NCI-H2029 treated with DMSO at 0.1 percent for 48 hours (cell line): ENCODE data around the gene EGR2.

Experiments
- DNase-seq: peaks from one replicate; lab custom pipeline; 2025; lab: John Stamatoyannopoulos, UW

Gene EGR2

GRCh38 chr10:62816331-62817120, at the start of gene EGR2:
Gene EGR2 (minus strand): TSS chr10:62816366. CDS start chr10:62816029, 337 bp downstream.
- peak; percentile 15 for DNase-seq

DNA sequence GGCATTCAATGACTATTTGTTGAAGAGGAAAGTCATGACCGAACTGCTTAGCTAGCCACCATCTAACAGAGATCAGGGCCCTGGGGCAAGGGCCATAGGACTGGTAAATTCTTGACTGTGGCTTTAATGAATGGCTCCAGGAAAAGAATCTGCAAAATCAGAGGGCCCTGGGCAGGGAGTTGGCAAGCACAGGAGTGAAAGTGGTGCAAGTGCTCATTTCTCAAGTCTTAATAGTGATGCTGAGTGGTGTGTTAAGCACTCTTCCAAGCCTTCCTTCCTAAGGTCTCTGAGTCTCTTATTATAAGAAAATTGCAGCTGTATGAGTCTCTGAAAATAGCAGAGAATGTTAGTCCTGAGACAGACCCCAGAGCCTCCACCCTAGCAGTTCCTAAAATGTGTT, 46.3 kb upstream of the EGR2 start:
- no peak for DNase-seq

- DNase-seq, result no peak
Observed at GRCh38 chr10:62861507-62861906, 45.3 kb upstream of the EGR2 start.

- DNase-seq, result no peak
Observed at GRCh38 chr10:62860946-62861345, 44.8 kb upstream of the EGR2 start.

GRCh38 chr10:62858364-62858763, 42.2 kb upstream of the EGR2 start:
- no peak for DNase-seq

- DNase-seq, result no peak
Observed at GRCh38 chr10:62856021-62856420, 39.9 kb upstream of the EGR2 start.

DNA sequence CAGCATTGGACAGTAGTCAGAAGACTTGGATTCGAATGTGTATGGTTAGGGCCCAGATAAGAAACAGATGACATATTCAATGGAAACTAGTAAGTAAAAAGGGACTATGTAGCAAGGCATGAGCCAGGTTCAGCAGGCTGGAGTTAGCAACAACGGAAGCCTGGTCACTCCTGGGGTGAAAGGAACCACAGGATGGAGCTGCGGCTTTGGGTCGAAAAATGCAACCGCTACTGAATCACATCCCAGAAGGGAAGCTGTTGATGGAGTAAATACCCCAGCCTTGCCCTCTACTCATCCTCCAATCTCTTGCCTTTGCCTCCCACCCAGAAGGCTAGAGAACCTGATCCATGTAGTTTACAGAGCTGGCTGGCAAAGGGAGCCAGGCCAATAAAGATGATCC, 37.5 kb upstream of the EGR2 start:
- no peak for DNase-seq

GRCh38 chr10:62852961-62853702, 37.0 kb upstream of the EGR2 start:
- no peak for DNase-seq

DNA sequence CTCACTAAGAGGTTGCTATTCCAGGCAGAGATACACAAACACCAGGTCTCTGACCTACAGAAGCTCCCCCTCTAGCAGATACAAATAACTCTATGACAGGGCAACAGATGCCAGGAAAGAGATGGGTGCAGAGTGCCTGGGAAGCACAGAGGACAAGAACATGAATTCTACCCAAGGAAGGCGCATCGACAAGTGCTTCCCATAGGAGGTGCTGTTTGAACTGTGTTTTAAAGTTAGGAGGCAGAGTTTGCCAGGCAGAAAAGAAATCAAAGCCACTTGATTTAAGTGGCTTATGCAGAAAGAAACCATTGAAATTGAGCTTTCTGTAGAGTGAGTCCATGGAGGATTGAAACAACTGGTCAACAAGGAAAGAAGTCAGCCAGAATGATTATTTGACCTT, 35.3 kb upstream of the EGR2 start:
- DNase-seq, result no peak

DNA sequence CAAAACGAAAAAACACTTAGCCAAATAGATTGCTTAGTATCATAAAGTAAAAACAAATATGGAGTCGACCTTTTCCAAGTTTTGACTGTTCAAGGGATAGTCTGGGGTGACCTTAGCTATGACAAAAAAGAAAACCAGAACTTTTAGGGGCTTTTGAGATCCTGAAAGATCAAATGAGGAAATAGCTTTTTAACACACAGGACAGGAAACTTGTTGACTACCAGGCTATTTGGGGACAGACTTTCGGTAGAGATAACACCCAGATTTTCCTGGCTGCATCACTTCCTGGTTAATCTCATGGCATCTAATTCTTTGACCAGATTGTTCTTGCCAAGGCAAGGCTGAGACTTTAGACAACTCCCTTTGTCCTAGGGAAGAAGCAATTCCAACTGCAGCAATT, 34.5 kb upstream of the EGR2 start:
- DNase-seq, result no peak

GRCh38 chr10:62847433-62847832, 31.3 kb upstream of the EGR2 start:
- DNase-seq, result no peak

DNA sequence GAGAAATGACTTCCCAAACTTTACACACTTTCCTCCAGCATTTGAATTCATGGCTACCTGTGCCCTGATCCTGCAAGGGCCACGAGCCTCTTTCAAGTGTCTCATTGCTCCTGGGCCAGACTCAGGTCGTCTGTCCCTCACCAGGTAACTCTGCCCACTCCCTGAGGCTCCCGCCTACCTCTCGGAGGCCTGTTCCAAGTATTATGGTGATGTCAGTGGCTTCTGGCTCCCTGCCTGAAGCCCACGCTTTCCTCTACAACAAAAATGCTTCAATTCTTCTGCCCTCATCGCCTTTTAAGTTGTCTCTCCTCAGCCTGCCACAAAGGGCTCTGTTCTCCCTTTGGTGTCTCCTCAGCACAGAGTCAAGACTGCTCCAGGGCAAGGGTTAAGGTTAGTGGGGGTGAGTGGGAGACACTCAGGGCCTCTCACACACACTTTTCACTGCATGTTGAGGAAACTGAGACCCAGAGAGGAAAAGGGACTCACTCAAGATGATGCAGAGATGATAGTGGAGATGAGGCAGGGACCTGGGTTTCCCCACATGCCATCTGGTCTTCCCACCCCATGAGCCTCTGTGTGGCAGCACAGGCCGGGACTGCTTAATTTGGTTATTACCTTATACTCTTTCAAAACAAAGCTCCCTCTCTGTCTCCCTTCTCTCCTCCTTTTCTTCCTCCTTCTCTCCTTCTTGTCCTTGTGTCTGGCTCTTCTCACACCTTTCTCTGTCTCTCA, 28.3 kb upstream of the EGR2 start:
- no peak for DNase-seq

DNA sequence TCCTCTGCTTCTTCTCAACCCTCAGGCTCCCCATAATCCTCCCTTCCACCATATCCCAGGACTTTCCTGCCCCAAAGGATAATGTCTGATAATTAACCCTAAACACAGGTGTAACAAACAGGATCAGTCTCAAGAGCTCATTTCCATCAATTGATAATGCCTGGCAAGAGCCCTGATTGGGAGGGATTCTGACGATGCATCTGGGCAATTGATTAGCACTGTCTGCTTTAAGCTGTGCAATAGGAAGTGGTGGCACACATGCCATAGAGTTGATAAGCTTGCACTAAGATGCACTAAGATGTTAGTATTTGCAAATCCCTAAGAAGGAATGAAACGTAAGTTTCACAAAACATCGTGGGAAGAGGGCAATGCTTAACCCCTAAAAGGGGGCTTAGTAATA, 27.4 kb upstream of the EGR2 start:
- no peak for DNase-seq

DNA sequence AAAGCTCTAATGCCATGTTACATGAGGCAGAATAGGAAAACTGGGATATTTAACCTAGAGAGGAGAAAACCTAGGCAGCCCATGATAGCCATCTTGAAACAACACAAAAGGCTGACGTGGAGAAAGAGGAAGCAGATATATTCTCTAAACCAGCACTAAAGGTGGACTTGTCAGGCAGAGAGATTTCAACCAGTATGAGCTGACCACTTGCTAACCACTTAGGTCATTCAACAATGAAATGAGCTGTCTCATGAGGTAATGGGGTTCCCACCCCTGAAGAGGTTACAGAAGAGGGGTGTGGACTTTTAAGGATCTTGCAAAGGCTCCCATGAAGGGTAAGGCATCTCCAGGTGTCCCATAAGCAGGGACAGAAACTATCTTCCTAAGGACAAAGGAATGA, 26.8 kb upstream of the EGR2 start:
- DNase-seq, result no peak

- no peak for DNase-seq
Observed at GRCh38 chr10:62839590-62839989, 23.4 kb upstream of the EGR2 start.

GRCh38 chr10:62831346-62831745, 15.2 kb upstream of the EGR2 start:
- DNase-seq, result no peak

- no peak for DNase-seq
Observed at GRCh38 chr10:62830679-62831078, 14.5 kb upstream of the EGR2 start.

- DNase-seq, result no peak
Observed at GRCh38 chr10:62829622-62830021, 13.5 kb upstream of the EGR2 start.

DNA sequence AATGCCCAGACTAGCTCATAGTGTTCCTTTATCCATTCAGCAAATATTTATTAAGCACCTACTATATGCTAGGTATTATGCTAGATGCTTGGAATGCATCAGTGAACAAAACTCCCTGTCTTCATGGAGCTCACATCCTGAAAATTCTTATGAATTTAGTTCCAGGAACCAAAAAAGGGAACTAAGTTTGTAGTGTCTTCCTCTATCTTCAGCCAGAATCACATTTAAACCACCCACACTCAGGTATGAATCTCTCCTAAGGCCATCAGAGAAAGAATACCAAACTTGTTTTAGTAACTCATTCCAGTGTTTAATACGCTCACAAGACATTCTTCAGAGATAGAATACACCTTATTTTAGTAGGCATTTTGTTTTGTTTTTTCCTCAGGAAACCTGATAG, 10.1 kb upstream of the EGR2 start:
- no peak for DNase-seq

- DNase-seq, result no peak
Observed at GRCh38 chr10:62820586-62820985, 4.4 kb upstream of the EGR2 start.

DNA sequence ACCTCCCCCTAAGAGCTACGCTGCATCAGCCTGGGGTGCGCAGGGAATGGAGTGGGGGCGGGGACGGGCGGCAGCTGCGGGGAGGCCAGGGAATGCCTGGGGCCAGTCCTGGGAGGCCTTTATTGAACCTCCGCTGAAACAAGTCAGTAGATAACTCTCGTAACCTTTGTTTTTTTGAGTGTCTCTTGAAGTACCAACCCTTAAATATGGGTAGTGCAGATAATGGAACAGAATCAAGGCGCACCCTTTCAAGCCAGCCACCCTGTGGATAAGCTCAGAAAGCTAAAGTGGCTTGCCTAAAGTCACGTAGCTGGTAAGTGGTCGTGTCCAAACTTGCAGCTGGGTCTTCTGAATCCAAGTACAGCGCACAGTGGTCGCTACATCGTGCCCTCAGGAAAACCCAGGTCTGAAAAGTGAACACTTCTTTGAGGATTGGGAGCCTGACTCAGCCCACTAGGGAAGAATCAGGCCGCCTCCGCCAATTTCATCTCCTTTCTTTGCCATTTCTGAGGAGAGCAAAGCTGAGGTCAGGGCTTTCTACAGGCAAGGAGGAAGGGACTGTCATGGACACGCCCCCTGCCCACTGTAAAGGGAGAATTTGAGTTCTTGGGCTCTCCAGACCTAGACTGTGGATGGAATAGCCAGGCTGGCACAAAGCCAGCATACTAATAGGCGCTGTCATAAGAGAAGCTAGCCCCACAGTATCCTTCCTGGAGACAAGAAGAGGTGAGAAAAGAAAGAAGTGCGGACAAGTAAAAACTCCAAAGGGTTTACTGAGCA, 3.2 kb upstream of the EGR2 start:
- no peak for DNase-seq

GRCh38 chr10:62818426-62819011, 2.4 kb upstream of the EGR2 start:
- DNase-seq, result no peak
